ENCODE measurements around the gene PCCA.

Gene PCCA

GRCh38 chr13:100432611-100433010 lies 343.7 kb downstream of the PCCA start:
- no peak for DNase-seq (ENCODE audit: low read depth)

- DNase-seq (ENCODE audit: low read depth), result no peak
Observed at GRCh38 chr13:100433475-100433874, 344.6 kb downstream of the PCCA start.

- peak; percentile 24 for DNase-seq (ENCODE audit: low read depth)
Observed at GRCh38 chr13:100434010-100434763, 345.3 kb downstream of the PCCA start.

- no peak for DNase-seq (ENCODE audit: low read depth)
Observed at GRCh38 chr13:100436099-100436498, 347.2 kb downstream of the PCCA start.

- DNase-seq (ENCODE audit: low read depth), result no peak
Observed at GRCh38 chr13:100438059-100438788, 349.3 kb downstream of the PCCA start.

- DNase-seq (ENCODE audit: low read depth), result no peak
Observed at GRCh38 chr13:100439247-100439970, 350.5 kb downstream of the PCCA start.

GRCh38 chr13:100440751-100441425 lies 352.0 kb downstream of the PCCA start:
- DNase-seq (ENCODE audit: low read depth), result peak; percentile 46

GRCh38 chr13:100442095-100442832 lies 353.4 kb downstream of the PCCA start:
- DNase-seq (ENCODE audit: low read depth), result no peak

- DNase-seq (ENCODE audit: low read depth), result no peak
Observed at GRCh38 chr13:100443278-100443997, 354.5 kb downstream of the PCCA start.

GRCh38 chr13:100443998-100444328 lies 355.1 kb downstream of the PCCA start:
- no peak for DNase-seq (ENCODE audit: low read depth)

- DNase-seq (ENCODE audit: low read depth), result no peak
Observed at GRCh38 chr13:100447831-100448230, 358.9 kb downstream of the PCCA start.

- DNase-seq (ENCODE audit: low read depth), result no peak
Observed at GRCh38 chr13:100451923-100452322, 363.0 kb downstream of the PCCA start.

- peak; percentile 24 for DNase-seq (ENCODE audit: low read depth)
Observed at GRCh38 chr13:100454876-100455275, 366.0 kb downstream of the PCCA start.

- DNase-seq (ENCODE audit: low read depth), result no peak
Observed at GRCh38 chr13:100458673-100459072, 369.8 kb downstream of the PCCA start.

- DNase-seq (ENCODE audit: low read depth), result no peak
Observed at GRCh38 chr13:100459747-100460146, 370.9 kb downstream of the PCCA start.

GRCh38 chr13:100460266-100460665 lies 371.4 kb downstream of the PCCA start:
- DNase-seq (ENCODE audit: low read depth), result no peak

- DNase-seq (ENCODE audit: low read depth), result no peak
Observed at GRCh38 chr13:100460791-100461190, 371.9 kb downstream of the PCCA start.

- no peak for DNase-seq (ENCODE audit: low read depth)
Observed at GRCh38 chr13:100461309-100462030, 372.6 kb downstream of the PCCA start.

- no peak for DNase-seq (ENCODE audit: low read depth)
Observed at GRCh38 chr13:100464006-100464405, 375.1 kb downstream of the PCCA start.

- DNase-seq (ENCODE audit: low read depth), result no peak
Observed at GRCh38 chr13:100465558-100465957, 376.7 kb downstream of the PCCA start.
